Heart left ventricle (tissue), 16 donors: ENCODE measurements around the gene ZDHHC3. TPM values are rescaled to one million over a fixed set of nuclear protein-coding genes. Genes with fewer than 3 reads are reported as not detected.

Source experiments
- ATAC-seq, 4 donors: fragments of 200-7000 bp; cut with Tn5 transposase; one replicate each; pipeline ENCODE4 v1.9.1; 2020 to 2022; ENCODE audit warnings: moderate library complexity in 4 of 4, mild to moderate bottlenecking in 3 of 4, moderate number of reproducible peaks in 1 of 4
- DNase-seq, 5 donors: peaks; one replicate each; pipeline ENCODE4 v3.0.0-alpha.2; 2020
- H3K27ac ChIP-seq, 12 donors: fragments of 200-600 bp; sonication (generic) in 4 of 12; one replicate each; pipeline versions ENCODE4 v1.5.0 to v1.8.0; 2016 to 2022; ENCODE audit warnings: mild to moderate bottlenecking in 2 of 12
- H3K27me3 ChIP-seq, 9 donors: fragments of 200-600 bp; sonication (generic) in 2 of 9; one replicate each; pipeline versions ENCODE4 v1.5.1 to v1.8.0; 2016 to 2022; ENCODE audit warnings: mild to moderate bottlenecking in 3 of 9
- H3K36me3 ChIP-seq, 9 donors: fragments of 200-600 bp; sonication (generic) in 2 of 9; one replicate each; pipeline versions ENCODE4 v1.5.0 to v1.8.0; 2018 to 2022; ENCODE audit warnings: mild to moderate bottlenecking in 2 of 9
- H3K4me1 ChIP-seq, 12 donors: fragments of 200-600 bp; sonication (generic) in 4 of 12; one replicate each; pipeline versions ENCODE4 v1.5.0 to v1.8.0; 2016 to 2022; ENCODE audit warnings: mild to moderate bottlenecking in 3 of 12
- H3K4me3 ChIP-seq, 12 donors: fragments of 200-600 bp; sonication (generic) in 4 of 12; one replicate each; pipeline versions ENCODE4 v1.5.0 to v1.8.0; 2017 to 2022; ENCODE audit warnings: mild to moderate bottlenecking in 9 of 12, moderate library complexity in 4 of 12
- H3K9me3 ChIP-seq, 12 donors: fragments of 200-600 bp; sonication (generic) in 4 of 12; one replicate each; pipeline versions ENCODE4 v1.5.0 to v1.8.0; 2016 to 2022; ENCODE audit warnings: mild to moderate bottlenecking in 1 of 12
- POLR2A ChIP-seq, 2 donors: fragments of 450-650 bp; IDR thresholded peaks; one replicate each; pipeline ENCODE4 v1.6.1; 2017; ENCODE audit warnings: antibody characterized with exemption in 2 of 2, mild to moderate bottlenecking in 2 of 2, moderate library complexity in 2 of 2
- WGBS, 4 donors: extraction: QIAGEN DNeasy Blood & Tissue Kit in 2 of 4; methylation state at CpG; one replicate each; pipeline versions ENCODE4 v1.1.5 to v1.1.7; 2013 to 2018; 5-methylcytosine and 5-hydroxymethylcytosine counted together
- intact Hi-C, 10 donors: fragments of 100-400 bp; cut with DNase I; formaldehyde crosslinking; loops; one replicate each; pipeline versions ENCODE4 v1.11.1 to v1.14.2; 2022
- polyA plus RNA-seq, 2 donors: library from polyadenylated mRNA; stranded (reverse); fragments of 200-250 nt; gene quantifications; one replicate each; pipeline ENCODE4 v1.2.3, GENCODE V29; 2013
- total RNA-seq, 9 donors: library from RNA; depleted of rRNA in 2 of 9; stranded (reverse); fragments of >200 nt in 2 of 9; fragmentation: NEBNext Ultra II Directional in 3 of 9; extraction: Animal tissue kit (Norgen Biotek cat#: 25700) in 3 of 9; gene quantifications; one replicate each; pipeline versions ENCODE4 v1.1.0 to v1.2.4, GENCODE V29; 2016 to 2023
- TF ChIP-seq, protein P1 (sequence below), 12 donors: fragments of 200-600 bp; sonication (generic) in 4 of 12; IDR thresholded peaks; one replicate each; pipeline versions ENCODE4 v1.5.0 to v1.8.0; 2018 to 2022; ENCODE audit warnings: antibody characterized with exemption in 12 of 12, mild to moderate bottlenecking in 5 of 12
- donor health status: ischemic (EF 13 %, LVEDD 7.1; RV severe dilation, severe dysfunction).
- donor health status: healthy with polysubstance abuse.
- donor health status: DM: no; HTN: yes; CAD: no.
- donor health status: DM: no; HTN: no; CAD: no.
- donor health status: ischemic (EF 25% LVEDD 6.9; RV normal size, moderate dysfunction).
- donor health status: ischemic (EF 25% LVEDD 5.7; RV mildly dilated, moderate dysfunction).
- donor health status: healthy.
- donor health status: DM: yes; HTN: yes; CAD: no.
- donor health status: ischemic (EF 35%, LVEDD 5.7; RV mildly dilated, moderate dysfunction).
- donor health status: nonischemic (EF 11% LVEDD 7.7; RV severe dilation, severe dysfunction).
- donor health status: DM: yes; HTN: yes; CAD: no.
- donor health status: PGD.
- donor health status: ischemic (EF 29% LVEDD 5.4; RV normal size, mild dysfunction).
- donor health status: nonischemic (EF 23%, LVEDD 6.1; RV moderate dilation, normal function).

The ZDHHC3 gene
- total and polyA plus RNA-seq, 11 donors = 17.9 to 94.7 (median 52.7) TPM

DNA sequence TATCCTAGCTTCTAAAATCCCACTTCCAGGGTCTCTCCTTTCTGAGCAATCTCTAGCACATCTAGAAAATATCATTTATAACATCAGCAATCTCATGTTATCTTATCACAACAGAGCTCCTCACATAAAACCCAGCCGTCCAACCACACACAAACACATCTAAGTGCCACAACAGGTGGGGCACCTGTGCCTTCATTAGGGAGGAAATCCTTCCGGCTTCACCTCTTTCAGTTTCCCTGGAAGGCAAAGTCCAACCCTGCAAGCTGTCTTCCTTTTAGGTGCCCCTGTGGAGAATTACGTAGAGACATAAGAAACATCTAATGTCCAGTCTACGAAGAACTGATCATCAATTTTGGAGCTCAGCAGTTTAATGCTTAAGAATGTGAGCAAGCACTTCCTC is 1.6 kb downstream of the ZDHHC3 start:
- Histone ChIP-seq H3K27ac (peak overlapping the region in 2 of 12 donors; percentile 90 to 94), H3K9me3 (no peaks in the 10 kb centered on the region), H3K4me1 (peaks cover 2 to 57% (median 28%) of the 10 kb centered on the region in 12 donors), H3K27me3 (no peaks in the 10 kb centered on the region), H3K36me3 (peaks cover 0 to 5% (median 0%) of the 10 kb centered on the region in 9 donors), H3K4me3 (peak overlapping the region in 10 of 12 donors; percentile 75 to 99 (median 90))
- ATAC-seq (no peak), DNase-seq (no peak)
- intact Hi-C loops = loop anchor here in 1 of 10 donors (10.0 kb wide), 1 partner anchor 50 kb away; the partner anchor contains the start of gene CLEC3B
- TF ChIP-seq, protein P1, sequence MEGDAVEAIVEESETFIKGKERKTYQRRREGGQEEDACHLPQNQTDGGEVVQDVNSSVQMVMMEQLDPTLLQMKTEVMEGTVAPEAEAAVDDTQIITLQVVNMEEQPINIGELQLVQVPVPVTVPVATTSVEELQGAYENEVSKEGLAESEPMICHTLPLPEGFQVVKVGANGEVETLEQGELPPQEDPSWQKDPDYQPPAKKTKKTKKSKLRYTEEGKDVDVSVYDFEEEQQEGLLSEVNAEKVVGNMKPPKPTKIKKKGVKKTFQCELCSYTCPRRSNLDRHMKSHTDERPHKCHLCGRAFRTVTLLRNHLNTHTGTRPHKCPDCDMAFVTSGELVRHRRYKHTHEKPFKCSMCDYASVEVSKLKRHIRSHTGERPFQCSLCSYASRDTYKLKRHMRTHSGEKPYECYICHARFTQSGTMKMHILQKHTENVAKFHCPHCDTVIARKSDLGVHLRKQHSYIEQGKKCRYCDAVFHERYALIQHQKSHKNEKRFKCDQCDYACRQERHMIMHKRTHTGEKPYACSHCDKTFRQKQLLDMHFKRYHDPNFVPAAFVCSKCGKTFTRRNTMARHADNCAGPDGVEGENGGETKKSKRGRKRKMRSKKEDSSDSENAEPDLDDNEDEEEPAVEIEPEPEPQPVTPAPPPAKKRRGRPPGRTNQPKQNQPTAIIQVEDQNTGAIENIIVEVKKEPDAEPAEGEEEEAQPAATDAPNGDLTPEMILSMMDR (IDR thresholded peaks at IDR 0.05) = no peak
- TF ChIP-seq POLR2A (IDR thresholded peaks at IDR 0.05) = no peak
- WGBS, 4 donors = 70 to 77% (median 74%) methylated on average over 4 of the region's 4 CpGs

DNA sequence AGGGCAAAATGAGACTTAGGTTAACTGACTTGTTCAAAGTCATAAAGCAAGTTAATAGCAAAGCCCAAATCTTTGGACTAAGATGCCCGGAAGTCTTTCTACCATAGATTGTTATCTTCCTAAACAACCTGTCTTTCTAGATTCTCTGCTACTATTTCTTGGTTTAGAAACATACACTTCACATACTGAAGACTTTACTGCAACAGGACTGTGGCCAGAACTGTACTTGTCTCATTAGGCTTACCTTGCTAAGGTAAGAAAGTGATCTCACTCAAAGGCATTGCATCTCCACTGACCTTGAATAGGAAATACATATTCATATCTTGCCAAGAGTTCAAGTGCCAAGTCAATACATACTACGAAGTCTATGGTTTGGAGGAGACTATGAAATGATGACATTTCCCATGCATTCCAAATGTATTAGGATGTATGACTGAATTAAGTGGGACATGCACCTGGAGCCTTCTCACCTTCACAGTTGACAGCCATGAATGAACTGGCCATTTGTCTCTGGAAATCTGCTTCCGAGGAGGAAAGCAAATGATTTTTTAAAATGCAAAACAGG is 5.0 kb downstream of the ZDHHC3 start:
- Histone ChIP-seq H3K27ac (no peak overlapping the region), H3K27me3 (no peaks in the 10 kb centered on the region), H3K9me3 (no peaks in the 10 kb centered on the region), H3K4me3 (no peak overlapping the region), H3K4me1 (peaks cover 0 to 56% (median 38%) of the 10 kb centered on the region in 12 donors), H3K36me3 (peaks cover 0 to 5% (median 0%) of the 10 kb centered on the region in 9 donors)
- DNase-seq (no peak), ATAC-seq (no peak)
- intact Hi-C loops = loop anchor here in 1 of 10 donors (10.0 kb wide), 1 partner anchor 54 kb away; the partner anchor contains the start of gene CLEC3B
- no peak for TF ChIP-seq POLR2A (IDR thresholded peaks at IDR 0.05)
- TF ChIP-seq, protein P1 (IDR thresholded peaks at IDR 0.05) = no peak
- 75 to 80% (median 76%) methylated on average over 3 of the region's 3 CpGs for WGBS, 4 donors

DNA sequence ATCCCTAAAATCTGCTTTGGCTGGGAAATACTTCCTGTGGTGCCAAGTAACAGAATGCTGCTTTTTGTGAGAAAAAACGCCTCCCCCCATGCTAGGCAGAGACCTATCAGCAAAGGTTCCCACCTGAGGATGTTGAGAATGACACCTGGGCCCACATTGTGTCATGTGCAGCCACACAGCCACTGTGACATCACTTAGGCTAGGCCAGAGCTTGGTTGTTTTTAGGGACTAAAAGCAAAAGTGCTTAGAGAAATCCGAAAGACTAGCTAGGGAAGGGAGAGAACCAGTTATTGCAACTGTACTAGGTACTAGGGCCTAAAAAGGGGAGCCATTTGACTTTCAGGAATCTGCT is 6.2 kb downstream of the ZDHHC3 start:
- peak overlapping the region in 4 of 12 donors; percentile 14 to 54 (median 44) for H3K27ac ChIP-seq
- WGBS, 4 donors = 69 to 85% (median 80%) methylated on average over 2 of the region's 2 CpGs
- peaks cover 0 to 58% (median 36%) of the 10 kb centered on the region in 12 donors for H3K4me1 ChIP-seq
- H3K9me3 ChIP-seq = no peaks in the 10 kb centered on the region
- H3K4me3 ChIP-seq = no peak overlapping the region
- ATAC-seq = no peak
- H3K27me3 ChIP-seq = no peaks in the 10 kb centered on the region
- DNase-seq = no peak
- intact Hi-C loops = loop anchor here in 1 of 10 donors (10.0 kb wide), 1 partner anchor 55 kb away; the partner anchor contains the start of gene CLEC3B
- H3K36me3 ChIP-seq = peaks cover 0 to 5% (median 0%) of the 10 kb centered on the region in 9 donors
- TF ChIP-seq, protein P1 (IDR thresholded peaks at IDR 0.05) = no peak
- no peak for TF ChIP-seq POLR2A (IDR thresholded peaks at IDR 0.05)

DNA sequence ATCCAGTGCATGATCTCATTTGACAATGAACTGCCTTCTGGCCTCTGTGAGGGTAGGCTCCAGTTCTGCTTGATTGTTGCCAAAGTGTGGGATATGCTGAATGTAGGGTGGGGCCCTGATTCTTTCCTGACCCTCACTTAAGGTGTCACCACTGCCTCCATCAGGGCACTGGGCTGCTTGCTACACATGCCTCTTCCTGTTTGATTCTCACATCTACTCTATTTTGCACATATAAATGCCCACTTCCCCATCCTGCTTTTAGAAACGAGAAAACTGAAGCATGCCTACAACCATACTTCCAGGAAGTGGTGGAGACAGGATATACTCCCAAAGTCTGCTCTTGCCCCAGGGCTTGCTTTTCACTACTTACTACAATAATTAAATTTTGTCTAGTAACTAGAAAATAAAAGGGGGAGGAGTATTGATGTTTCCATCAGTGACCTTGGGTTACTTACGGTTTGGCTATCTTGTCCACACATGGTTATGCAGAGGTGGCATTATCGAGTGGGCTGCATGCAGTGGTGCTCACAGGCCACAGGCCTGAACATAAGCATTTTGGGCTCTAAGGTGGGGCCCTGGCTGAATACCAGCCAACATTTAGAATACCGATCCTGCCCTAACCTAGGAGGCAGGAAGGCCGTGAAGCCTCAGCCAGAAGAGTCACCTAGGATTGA is 6.7 kb downstream of the ZDHHC3 start:
- ATAC-seq (peak in 3 of 4 donors; percentile 23 to 59 (median 31)), DNase-seq (no peak)
- 65 to 73% (median 69%) methylated on average over 5 of the region's 5 CpGs for WGBS, 4 donors
- no peaks in the 10 kb centered on the region for H3K27me3 ChIP-seq
- H3K36me3 ChIP-seq = peaks cover 0 to 5% (median 0%) of the 10 kb centered on the region in 9 donors
- no peaks in the 10 kb centered on the region for H3K9me3 ChIP-seq
- peak overlapping the region in 4 of 12 donors; percentile 14 to 54 (median 44) for H3K27ac ChIP-seq
- TF ChIP-seq, protein P1 (IDR thresholded peaks at IDR 0.05) = no peak
- TF ChIP-seq POLR2A (IDR thresholded peaks at IDR 0.05) = no peak
- intact Hi-C loops = no loop called here
- H3K4me1 ChIP-seq = peaks cover 0 to 55% (median 32%) of the 10 kb centered on the region in 12 donors
- H3K4me3 ChIP-seq = no peak overlapping the region
